ENCODE results near the gene CADM4.
"Not testable (repeated sequence)": the region's sequence is repeated elsewhere in the genome, so short reads cannot be mapped to it uniquely, and the experiment has no call there.

DNA sequence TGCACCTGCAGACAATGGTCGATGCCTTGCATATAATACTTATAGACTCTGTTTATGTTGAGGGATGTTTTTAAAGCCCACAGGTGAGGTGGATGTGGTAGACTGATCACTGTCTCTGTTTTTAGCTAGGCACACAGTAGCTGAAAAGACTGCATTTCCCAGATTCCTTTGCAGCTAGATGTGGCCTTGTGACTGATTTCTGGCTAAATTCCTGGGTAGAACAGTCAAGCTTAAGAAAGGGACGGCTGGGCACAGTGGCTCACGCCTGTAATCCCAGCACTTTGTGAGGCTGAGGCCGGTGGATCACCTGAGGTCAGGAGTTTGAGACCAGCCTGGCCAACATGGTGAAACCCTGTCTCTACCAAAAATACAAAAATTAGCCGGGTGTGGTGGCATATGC, 39.3 kb downstream of the CADM4 start:
- TF ChIP-seq CTCF, EP300, POLR2A (IDR thresholded peaks at IDR 0.05): not testable (repeated sequence)

Data from tibial nerve (tissue), 4 donors.